Neuron (in vitro differentiated cells): ENCODE results near the gene GSK3A.

Experiments used
- H2AFZ ChIP-seq: one replicate; pipeline ENCODE4 v1.6.1; 2013; ENCODE audit warnings: low read depth, mild to moderate bottlenecking, inconsistent platforms, low read length, moderate library complexity
- H3K27me3 ChIP-seq: one replicate; pipeline ENCODE4 v1.6.1; 2013; ENCODE audit warnings: low read length; ENCODE audit not compliant: insufficient read depth
- H3K36me3 ChIP-seq: one replicate; pipeline ENCODE4 v1.6.1; 2013; ENCODE audit warnings: low read length; ENCODE audit not compliant: insufficient read depth
- H3K4me1 ChIP-seq: one replicate; pipeline ENCODE4 v1.6.1; 2013; ENCODE audit warnings: low read length; ENCODE audit not compliant: insufficient read depth
- H3K4me3 ChIP-seq: 2 replicates; pipeline ENCODE4 v1.5.1; 2013; ENCODE audit warnings: mild to moderate bottlenecking, low read length, moderate library complexity
- H3K9me3 ChIP-seq: one replicate; pipeline ENCODE4 v1.6.1; 2013; ENCODE audit warnings: low read length

The GSK3A gene

GRCh38 chr19:42242512-42243409, at the start of gene GSK3A:
TSS of gene GSK3A (minus strand) at chr19:42242602. CDS start at chr19:42242465, 137 bp downstream.
- Histone ChIP-seq H3K4me1 (peaks cover 10% of the 10 kb centered on the region), H3K9me3 (no peaks in the 10 kb centered on the region), H3K4me3 (peak within 1 kb of the TSS; percentile 76), H2AFZ (peak within 1 kb of the TSS; percentile 7), H3K36me3 (peaks cover 18% of the 10 kb centered on the region), H3K27me3 (no peaks in the 10 kb centered on the region)

- Histone ChIP-seq H3K36me3 (peaks cover 83% of the 10 kb centered on the region), H3K4me1 (no peaks in the 10 kb centered on the region), H3K9me3 (no peaks in the 10 kb centered on the region), H3K4me3 (no peak overlapping the region), H3K27me3 (no peaks in the 10 kb centered on the region), H2AFZ (no peak overlapping the region)
These were observed 49.0 kb upstream of the GSK3A start for GRCh38 chr19:42291435-42291810.

- Histone ChIP-seq H3K9me3 (no peaks in the 10 kb centered on the region), H3K27me3 (no peaks in the 10 kb centered on the region), H3K36me3 (peaks cover 80% of the 10 kb centered on the region), H3K4me3 (no peak overlapping the region), H2AFZ (no peak overlapping the region), H3K4me1 (peaks cover 5% of the 10 kb centered on the region)
These were observed 48.4 kb upstream of the GSK3A start for GRCh38 chr19:42290523-42291434.

- H3K9me3 ChIP-seq: no peaks in the 10 kb centered on the region
- H3K27me3 ChIP-seq: no peaks in the 10 kb centered on the region
- H2AFZ ChIP-seq: no peak overlapping the region
- peaks cover 12% of the 10 kb centered on the region for H3K4me1 ChIP-seq
- peaks cover 80% of the 10 kb centered on the region for H3K36me3 ChIP-seq
- no peak overlapping the region for H3K4me3 ChIP-seq
These were observed 47.7 kb upstream of the GSK3A start for GRCh38 chr19:42290136-42290522.

GRCh38 chr19:42289556-42290041, 47.2 kb upstream of the GSK3A start:
- H2AFZ ChIP-seq: no peak overlapping the region
- H3K27me3 ChIP-seq: no peaks in the 10 kb centered on the region
- peaks cover 17% of the 10 kb centered on the region for H3K4me1 ChIP-seq
- peaks cover 79% of the 10 kb centered on the region for H3K36me3 ChIP-seq
- H3K9me3 ChIP-seq: no peaks in the 10 kb centered on the region
- no peak overlapping the region for H3K4me3 ChIP-seq

GRCh38 chr19:42288881-42289555, 46.6 kb upstream of the GSK3A start:
- peaks cover 74% of the 10 kb centered on the region for H3K36me3 ChIP-seq
- no peak overlapping the region for H2AFZ ChIP-seq
- no peaks in the 10 kb centered on the region for H3K27me3 ChIP-seq
- H3K4me1 ChIP-seq: peaks cover 17% of the 10 kb centered on the region
- no peaks in the 10 kb centered on the region for H3K9me3 ChIP-seq
- H3K4me3 ChIP-seq: no peak overlapping the region

- Histone ChIP-seq H3K4me1 (peaks cover 19% of the 10 kb centered on the region), H3K27me3 (no peaks in the 10 kb centered on the region), H3K36me3 (peaks cover 67% of the 10 kb centered on the region), H2AFZ (no peak overlapping the region), H3K9me3 (no peaks in the 10 kb centered on the region), H3K4me3 (no peak overlapping the region)
These were observed 46.0 kb upstream of the GSK3A start for GRCh38 chr19:42288387-42288786.

- Histone ChIP-seq H3K36me3 (peaks cover 61% of the 10 kb centered on the region), H3K27me3 (no peaks in the 10 kb centered on the region), H3K4me3 (no peak overlapping the region), H3K9me3 (no peaks in the 10 kb centered on the region), H3K4me1 (peaks cover 25% of the 10 kb centered on the region), H2AFZ (no peak overlapping the region)
These were observed 45.4 kb upstream of the GSK3A start for GRCh38 chr19:42287827-42288107.

GRCh38 chr19:42287017-42287826, 44.8 kb upstream of the GSK3A start:
- Histone ChIP-seq H3K4me1 (peaks cover 30% of the 10 kb centered on the region), H3K4me3 (no peak overlapping the region), H2AFZ (no peak overlapping the region), H3K9me3 (no peaks in the 10 kb centered on the region), H3K36me3 (peaks cover 56% of the 10 kb centered on the region), H3K27me3 (no peaks in the 10 kb centered on the region)

- Histone ChIP-seq H3K36me3 (peaks cover 48% of the 10 kb centered on the region), H3K4me1 (peaks cover 37% of the 10 kb centered on the region), H3K9me3 (no peaks in the 10 kb centered on the region), H3K27me3 (no peaks in the 10 kb centered on the region), H3K4me3 (no peak overlapping the region), H2AFZ (no peak overlapping the region)
These were observed 44.1 kb upstream of the GSK3A start for GRCh38 chr19:42286349-42287016.

GRCh38 chr19:42285988-42286348, 43.6 kb upstream of the GSK3A start:
- H3K36me3 ChIP-seq: peaks cover 44% of the 10 kb centered on the region

GRCh38 chr19:42285541-42285941, 43.1 kb upstream of the GSK3A start:
- Histone ChIP-seq H3K4me1 (peaks cover 42% of the 10 kb centered on the region), H3K27me3 (no peaks in the 10 kb centered on the region), H3K4me3 (peak overlapping the region; percentile 67), H3K36me3 (peaks cover 39% of the 10 kb centered on the region), H3K9me3 (no peaks in the 10 kb centered on the region), H2AFZ (no peak overlapping the region)

More at GRCh38 chr19:42285988-42286348, 43.6 kb upstream of the GSK3A start:
- Histone ChIP-seq H2AFZ (no peak overlapping the region), H3K27me3 (no peaks in the 10 kb centered on the region), H3K4me3 (peak overlapping the region; percentile 67), H3K9me3 (no peaks in the 10 kb centered on the region), H3K4me1 (peaks cover 42% of the 10 kb centered on the region)
